ENCODE results near the gene LCK.
"Not testable (repeated sequence)": the region's sequence is repeated elsewhere in the genome, so short reads cannot be mapped to it uniquely, and the experiment has no call there.

Gene LCK

DNA sequence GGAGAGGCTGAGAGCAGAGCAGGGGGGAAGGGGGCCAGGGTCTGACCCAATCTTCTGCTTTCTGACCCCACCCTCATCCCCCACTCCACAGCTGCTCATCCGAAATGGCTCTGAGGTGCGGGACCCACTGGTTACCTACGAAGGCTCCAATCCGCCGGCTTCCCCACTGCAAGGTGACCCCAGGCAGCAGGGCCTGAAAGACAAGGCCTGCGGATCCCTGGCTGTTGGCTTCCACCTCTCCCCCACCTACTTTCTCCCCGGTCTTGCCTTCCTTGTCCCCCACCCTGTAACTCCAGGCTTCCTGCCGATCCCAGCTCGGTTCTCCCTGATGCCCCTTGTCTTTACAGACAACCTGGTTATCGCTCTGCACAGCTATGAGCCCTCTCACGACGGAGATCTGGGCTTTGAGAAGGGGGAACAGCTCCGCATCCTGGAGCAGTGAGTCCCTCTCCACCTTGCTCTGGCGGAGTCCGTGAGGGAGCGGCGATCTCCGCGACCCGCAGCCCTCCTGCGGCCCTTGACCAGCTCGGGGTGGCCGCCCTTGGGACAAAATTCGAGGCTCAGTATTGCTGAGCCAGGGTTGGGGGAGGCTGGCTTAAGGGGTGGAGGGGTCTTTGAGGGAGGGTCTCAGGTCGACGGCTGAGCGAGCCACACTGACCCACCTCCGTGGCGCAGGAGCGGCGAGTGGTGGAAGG, 23.7 kb downstream of the LCK start:
- DNase-seq (ENCODE audit: low spot score): no peak

DNA sequence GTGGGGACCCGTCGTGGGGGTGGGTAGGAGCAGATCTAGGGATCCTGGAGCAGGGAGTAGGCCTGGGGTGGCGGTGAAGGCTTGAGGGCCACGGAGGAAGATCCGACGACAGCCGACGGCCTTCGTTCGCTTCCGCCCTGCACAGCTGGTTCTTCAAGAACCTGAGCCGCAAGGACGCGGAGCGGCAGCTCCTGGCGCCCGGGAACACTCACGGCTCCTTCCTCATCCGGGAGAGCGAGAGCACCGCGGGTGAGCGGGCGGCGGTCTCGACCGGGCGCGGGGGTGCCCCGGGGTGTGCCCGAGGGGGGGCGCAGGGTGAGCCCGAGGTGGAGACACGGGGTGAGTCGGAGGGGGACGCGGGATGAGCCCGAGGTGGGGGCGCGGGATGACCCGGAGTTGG, 24.4 kb downstream of the LCK start:
- DNase-seq (ENCODE audit: low spot score): no peak

DNA sequence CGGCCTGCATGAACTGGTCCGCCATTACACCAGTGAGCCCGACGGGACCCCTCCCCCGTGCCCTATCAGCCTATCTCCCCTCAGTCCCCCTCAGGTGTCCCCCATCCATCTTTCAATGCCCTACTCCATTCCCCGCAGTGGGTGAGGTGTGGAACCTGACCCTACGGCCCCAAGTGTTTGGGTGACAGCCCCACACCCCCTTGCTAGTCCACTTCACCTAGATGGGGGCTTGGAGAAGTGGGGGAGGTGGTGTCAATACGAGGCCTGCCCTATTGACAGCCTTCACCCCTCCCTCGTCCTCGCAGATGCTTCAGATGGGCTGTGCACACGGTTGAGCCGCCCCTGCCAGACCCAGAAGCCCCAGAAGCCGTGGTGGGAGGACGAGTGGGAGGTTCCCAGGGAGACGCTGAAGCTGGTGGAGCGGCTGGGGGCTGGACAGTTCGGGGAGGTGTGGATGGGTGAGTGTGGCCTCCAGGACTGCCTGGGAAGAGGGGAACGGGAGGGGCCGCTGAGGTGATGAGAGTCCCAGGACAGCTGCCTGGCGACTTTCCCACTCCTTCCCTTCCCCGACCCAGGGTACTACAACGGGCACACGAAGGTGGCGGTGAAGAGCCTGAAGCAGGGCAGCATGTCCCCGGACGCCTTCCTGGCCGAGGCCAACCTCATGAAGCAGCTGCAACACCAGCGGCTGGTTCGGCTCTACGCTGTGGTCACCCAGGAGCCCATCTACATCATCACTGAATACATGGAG, 25.1 kb downstream of the LCK start:
- no peak for DNase-seq (ENCODE audit: low spot score)

DNA sequence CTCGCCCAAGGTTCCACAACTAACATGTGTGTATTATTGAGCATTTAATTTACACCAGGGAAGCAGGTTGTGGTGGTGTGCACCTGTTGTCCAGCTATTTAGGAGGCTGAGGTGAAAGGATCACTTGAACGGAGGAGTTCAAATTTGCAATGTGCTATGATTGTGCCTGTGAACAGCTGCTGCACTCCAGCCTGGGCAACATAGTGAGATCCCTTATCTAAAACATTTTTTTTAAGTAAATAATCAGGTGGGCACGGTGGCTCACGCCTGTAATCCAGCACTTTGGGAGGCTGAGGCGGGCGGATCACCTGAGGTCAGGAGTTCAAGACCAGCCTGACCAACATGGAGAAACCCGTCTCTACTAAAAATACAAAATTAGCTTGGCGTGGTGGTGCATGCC, 33.7 kb downstream of the LCK start:
- not testable (repeated sequence) for DNase-seq (ENCODE audit: low spot score)

DNA sequence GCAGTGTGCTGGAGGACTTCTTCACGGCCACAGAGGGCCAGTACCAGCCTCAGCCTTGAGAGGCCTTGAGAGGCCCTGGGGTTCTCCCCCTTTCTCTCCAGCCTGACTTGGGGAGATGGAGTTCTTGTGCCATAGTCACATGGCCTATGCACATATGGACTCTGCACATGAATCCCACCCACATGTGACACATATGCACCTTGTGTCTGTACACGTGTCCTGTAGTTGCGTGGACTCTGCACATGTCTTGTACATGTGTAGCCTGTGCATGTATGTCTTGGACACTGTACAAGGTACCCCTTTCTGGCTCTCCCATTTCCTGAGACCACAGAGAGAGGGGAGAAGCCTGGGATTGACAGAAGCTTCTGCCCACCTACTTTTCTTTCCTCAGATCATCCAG, 34.6 kb downstream of the LCK start:
- DNase-seq (ENCODE audit: low spot score): no peak

DNA sequence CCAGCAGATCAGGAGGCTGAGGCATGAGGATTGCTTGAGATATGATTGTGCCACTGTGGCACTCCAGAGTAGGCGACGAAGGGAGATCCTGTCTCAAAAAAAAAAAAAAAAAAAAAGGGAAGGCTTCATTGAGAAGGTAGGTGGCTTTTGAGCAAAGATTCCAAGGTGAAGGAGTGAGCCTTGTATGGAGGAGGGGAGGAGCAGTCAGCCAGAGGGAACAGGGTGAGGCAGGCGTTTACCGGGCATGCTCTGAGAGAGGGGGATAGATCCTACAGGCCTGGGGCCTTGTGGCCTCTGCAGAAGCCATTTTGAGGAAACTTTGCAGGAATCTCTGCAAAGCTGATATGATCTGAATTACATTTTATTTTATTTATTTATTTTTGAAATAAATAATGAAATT, 35.7 kb downstream of the LCK start:
- DNase-seq (ENCODE audit: low spot score): no peak

DNA sequence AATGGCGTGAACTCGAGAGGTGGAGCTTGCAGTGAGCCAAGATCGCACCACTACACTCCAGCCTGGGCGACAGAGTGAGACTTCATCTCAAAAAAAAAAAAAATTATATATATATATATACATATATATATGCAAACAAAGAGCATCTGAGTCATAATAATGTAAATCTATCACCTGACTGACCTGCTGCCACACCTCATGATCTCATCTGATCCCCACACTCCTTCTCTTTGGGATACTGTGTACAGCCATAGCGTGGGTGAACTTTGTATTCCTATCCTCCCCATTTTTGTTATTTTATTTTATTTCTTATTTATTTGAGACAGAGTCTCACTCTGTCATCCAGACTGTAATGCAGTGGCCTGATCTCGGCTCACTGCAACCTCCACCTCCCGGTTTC, 38.2 kb downstream of the LCK start:
- no peak for DNase-seq (ENCODE audit: low spot score)

GRCh38 chr1:32291145-32291707, 40.2 kb downstream of the LCK start:
- peak; percentile 35 for DNase-seq (ENCODE audit: low spot score)

DNA sequence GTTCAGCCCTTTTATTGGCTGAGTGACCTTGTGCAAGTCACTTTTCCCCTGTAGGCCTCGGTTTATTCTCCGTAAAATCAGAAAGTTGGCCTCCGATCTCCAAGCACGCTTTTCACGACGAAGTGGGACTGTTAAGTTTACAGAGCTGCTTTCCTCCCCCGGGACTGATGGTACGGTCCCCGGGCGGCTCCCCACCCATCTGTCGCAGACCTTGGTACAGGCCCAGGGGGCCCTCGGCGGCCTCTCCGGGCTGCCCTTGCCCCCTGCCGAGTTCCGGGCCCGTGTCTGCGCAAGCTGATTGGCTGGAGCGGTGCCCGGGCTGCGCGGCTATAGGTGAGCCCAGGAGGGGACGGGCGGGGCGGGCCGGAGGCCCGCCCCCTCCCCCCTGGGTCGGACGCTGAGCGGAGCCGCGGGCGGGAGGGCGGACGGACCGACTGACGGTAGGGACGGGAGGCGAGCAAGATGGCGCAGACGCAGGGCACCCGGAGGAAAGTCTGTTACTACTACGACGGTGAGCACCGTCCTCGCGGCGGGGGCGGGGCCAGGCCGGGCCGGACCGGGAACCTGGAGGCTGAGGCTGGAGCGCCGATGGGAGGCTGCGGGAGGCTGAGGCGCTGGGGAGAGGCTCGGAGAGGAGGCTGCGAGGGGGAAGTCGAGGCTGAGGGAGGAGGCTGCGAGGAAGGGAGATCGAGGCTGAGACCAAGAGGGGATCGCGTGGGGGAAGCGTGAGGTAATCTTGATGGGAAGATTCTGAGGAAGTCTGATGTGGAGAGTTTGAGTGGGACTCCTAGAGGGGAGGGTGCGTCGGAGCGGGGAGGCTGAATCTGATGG, 40.9 kb downstream of the LCK start, which contains the start of gene HDAC1:
TSS of gene HDAC1 (plus strand) at position 376 of the 831 bp plus-strand sequence. CDS start at position 463, 87 bp downstream.
- DNase-seq (ENCODE audit: low spot score): peak; percentile 97

- DNase-seq (ENCODE audit: low spot score): not testable (repeated sequence)
Observed at GRCh38 chr1:32298211-32298610, 47.1 kb downstream of the LCK start.

GRCh38 chr1:32299327-32299726, 48.3 kb downstream of the LCK start:
- DNase-seq (ENCODE audit: low spot score): no peak

GRCh38 chr1:32303358-32303757, 52.3 kb downstream of the LCK start:
- no peak for DNase-seq (ENCODE audit: low spot score)

- DNase-seq (ENCODE audit: low spot score): peak; percentile 28
Observed at GRCh38 chr1:32303997-32304622, 53.0 kb downstream of the LCK start.

DNA sequence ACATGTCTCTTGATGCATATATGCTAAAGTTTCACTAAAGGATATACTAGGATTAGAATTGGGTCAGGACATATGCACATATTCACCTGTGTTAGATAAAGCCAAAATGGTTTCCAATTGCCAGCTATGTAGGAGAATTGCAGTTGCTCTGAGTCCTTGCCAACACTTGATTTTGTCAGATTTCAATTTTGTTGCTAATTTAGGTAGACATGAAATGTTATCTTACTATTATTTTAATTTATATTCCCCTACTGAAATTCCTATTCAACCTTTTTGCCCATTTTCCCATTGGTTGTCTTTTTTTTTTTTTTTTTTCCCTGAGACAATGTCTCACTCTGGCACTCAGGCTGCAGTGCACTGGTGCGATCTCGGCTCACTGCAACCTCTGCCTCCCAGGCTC, 54.2 kb downstream of the LCK start:
- DNase-seq (ENCODE audit: low spot score): no peak

DNA sequence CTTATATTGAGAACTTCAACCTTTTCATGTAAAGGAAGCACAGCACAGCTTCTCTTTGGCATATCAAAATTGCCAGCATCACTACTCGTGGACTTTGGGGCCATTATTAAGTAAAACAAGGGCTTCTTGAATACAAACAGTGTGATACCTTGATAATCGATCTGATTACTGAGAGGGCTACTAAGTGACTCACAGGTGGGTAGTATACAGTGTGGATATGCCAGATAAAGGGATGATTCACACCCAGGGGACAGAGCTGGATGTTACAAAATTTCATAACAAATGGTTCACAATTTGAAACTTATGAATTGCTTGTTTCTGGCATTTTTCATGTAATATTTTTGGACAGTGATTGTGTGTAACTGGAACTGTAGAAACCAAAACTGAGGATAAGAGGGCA, 56.3 kb downstream of the LCK start:
- peak; percentile 21 for DNase-seq (ENCODE audit: low spot score)

- DNase-seq (ENCODE audit: low spot score): no peak
Observed at GRCh38 chr1:32309960-32310359, 58.9 kb downstream of the LCK start.

GRCh38 chr1:32311709-32312393, 60.8 kb downstream of the LCK start:
- no peak for DNase-seq (ENCODE audit: low spot score)

- no peak for DNase-seq (ENCODE audit: low spot score)
Observed at GRCh38 chr1:32316903-32317277, 65.8 kb downstream of the LCK start.

GRCh38 chr1:32318127-32318869, 67.2 kb downstream of the LCK start:
- DNase-seq (ENCODE audit: low spot score): no peak

GRCh38 chr1:32321712-32322291, 70.7 kb downstream of the LCK start:
- no peak for DNase-seq (ENCODE audit: low spot score)
